Colonic mucosa (tissue), 4 donors: ENCODE results near the gene SBK1. TPM values are rescaled to one million over a fixed set of nuclear protein-coding genes. Genes with fewer than 3 reads are reported as not detected.
"Not testable (repeated sequence)": the region's sequence is repeated elsewhere in the genome, so short reads cannot be mapped to it uniquely, and the experiment has no call there.

Experiments
- DNase-seq: peaks from one replicate; pipeline ENCODE4 v3.0.0-alpha.2; 2020
- H3K27ac ChIP-seq: fragments of 200-600 bp; one replicate; pipeline ENCODE4 v1.8.0; 2021
- H3K27me3 ChIP-seq: fragments of 200-600 bp; one replicate; pipeline ENCODE4 v1.8.0; 2021
- H3K36me3 ChIP-seq: fragments of 200-600 bp; one replicate; pipeline ENCODE4 v1.8.0; 2021
- H3K4me1 ChIP-seq: fragments of 200-600 bp; one replicate; pipeline ENCODE4 v1.8.0; 2021; ENCODE audit warnings: mild to moderate bottlenecking
- H3K4me3 ChIP-seq: fragments of 200-600 bp; one replicate; pipeline ENCODE4 v1.8.0; 2021
- H3K9ac ChIP-seq, 2 donors: one replicate each; pipeline ENCODE4 v1.7.0; 2013; ENCODE audit warnings: control low read depth in 2 of 2, low read depth in 2 of 2, low read length in 2 of 2
- H3K9me3 ChIP-seq: fragments of 200-600 bp; one replicate; pipeline ENCODE4 v1.8.0; 2021
- intact Hi-C: fragments of 100-400 bp; cut with DNase I; formaldehyde crosslinking; loops from one replicate; pipeline ENCODE4 v1.14.1; 2022
- total RNA-seq, 2 donors: library from RNA; stranded (reverse); fragmentation: NEBNext Ultra II Directional in 1 of 2; extraction: Animal tissue kit (Norgen Biotek cat#: 25700) in 1 of 2; gene quantifications; one replicate each; pipeline ENCODE4 v1.2.1, GENCODE V29; 2021
- donor health status: healthy.
- donor health status: DM: no; HTN: no; CAD: no.
- donor health status: DM: no; HTN: no; CAD: no.

SBK1 gene
- total RNA-seq, 2 donors from 2014 or later, result 1.0 to 1.4 TPM

DNA sequence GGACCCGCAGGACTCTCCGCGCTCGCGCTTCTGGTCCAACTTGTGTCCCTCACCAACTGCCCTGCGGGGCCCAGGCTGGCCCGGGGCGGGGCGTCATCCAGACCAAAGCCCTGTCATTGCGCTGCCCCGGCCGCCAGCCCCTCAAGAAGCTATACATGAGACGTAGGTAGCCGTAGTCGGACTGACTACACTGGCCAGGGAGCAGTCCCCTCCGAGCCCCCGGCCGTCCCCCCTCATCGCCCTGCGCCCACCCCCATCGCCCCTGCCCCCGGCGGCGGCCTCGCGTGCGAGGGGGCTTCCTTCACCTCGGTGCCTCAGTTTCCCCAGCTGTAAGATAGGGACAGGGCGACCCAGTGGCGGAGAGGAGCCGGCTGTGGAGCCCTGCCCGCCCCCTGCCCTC is 75.6 kb downstream of the SBK1 start:
- H3K27ac ChIP-seq, H3K9ac ChIP-seq, H3K36me3 ChIP-seq, H3K4me1 ChIP-seq, H3K4me3 ChIP-seq, H3K9me3 ChIP-seq, intact Hi-C loops, H3K27me3 ChIP-seq, DNase-seq: not testable (repeated sequence)

Other genes with a start within 250 kb of the SBK1 start
- gene GSG1L, start 228.8 kb upstream of the SBK1 start, total RNA-seq, result under 1 TPM; 0.13 to 0.15 TPM
- 100 to 1,000 TPM in 1 of 2 donors, 10 to 100 TPM in 1; 77.0 to 144 TPM for gene XPO6, start 80.6 kb upstream of the SBK1 start, total RNA-seq
- 1 to 10 TPM in 1 of 2 donors, under 1 TPM in 1; 0.42 to 1.2 TPM for gene NPIPB6, start 71.0 kb downstream of the SBK1 start, total RNA-seq
- 10 to 100 TPM in 1 of 2 donors, not detected in 1; 69.3 TPM for gene EIF3CL, start 111.3 kb downstream of the SBK1 start, total RNA-seq
- under 1 TPM in 1 of 2 donors, not detected in 1; 0.40 TPM for gene NPIPB7, start 179.8 kb downstream of the SBK1 start, total RNA-seq
- 100 to 1,000 TPM; 101 to 123 TPM for gene CLN3, start 199.5 kb downstream of the SBK1 start, total RNA-seq
- 10 to 100 TPM; 60.8 to 87.4 TPM for gene APOBR, start 202.1 kb downstream of the SBK1 start, total RNA-seq
- gene IL27, start 214.3 kb downstream of the SBK1 start, total RNA-seq, result not detected
- 100 to 1,000 TPM in 1 of 2 donors, 10 to 100 TPM in 1; 87.0 to 128 TPM for gene NUPR1, start 246.4 kb downstream of the SBK1 start, total RNA-seq